ENCODE measurements around the gene NCR1. TPM values are rescaled to one million over a fixed set of nuclear protein-coding genes. Genes with fewer than 3 reads are reported as not detected.
"Not testable (repeated sequence)": the region's sequence is repeated elsewhere in the genome, so short reads cannot be mapped to it uniquely, and the experiment has no call there.

Gene NCR1
- polyA plus RNA-seq, 1 donor from 2014 or later = not detected

GRCh38 chr19:54893406-54893805 is 12.5 kb upstream of the NCR1 start:
- Histone ChIP-seq H3K9me2 (ENCODE audit: insufficient read depth, low read length) (no peaks in the 10 kb centered on the region), H3K27me3 (ENCODE audit: insufficient read depth, low read depth, low read length) (no peaks in the 10 kb centered on the region), H2AFZ (ENCODE audit: low read depth, low read length) (no peak overlapping the region), H3K79me2 (replicated peaks; ENCODE audit: insufficient read depth, low read length) (no peaks in the 10 kb centered on the region), H4K20me1 (ENCODE audit: insufficient read depth) (no peaks in the 10 kb centered on the region), H3K4me3 (ENCODE audit: low read length) (no peak overlapping the region), H3K9ac (ENCODE audit: low read length) (no peak overlapping the region), H3K4me2 (ENCODE audit: low read length) (no peak overlapping the region), H3K9me3 (ENCODE audit: low read length) (no peaks in the 10 kb centered on the region), H3F3A (ENCODE audit: insufficient read depth, low read length, poor library complexity, severe bottlenecking) (no peaks in the 10 kb centered on the region), H3K27ac (ENCODE audit: low read length) (no peak overlapping the region), H3K36me3 (ENCODE audit: insufficient read depth, low read length) (no peaks in the 10 kb centered on the region)
- TF ChIP-seq EZH2 (IDR thresholded peaks at IDR 0.05; ENCODE audit: borderline replicate concordance, insufficient read depth, low read length, poor library complexity, severe bottlenecking) (no peak), CTCF (IDR thresholded peaks at IDR 0.05; ENCODE audit: poor library complexity, severe bottlenecking) (no peak), POLR2AphosphoS5 (IDR thresholded peaks at IDR 0.05) (no peak), RAD21 (conservative IDR thresholded peaks at IDR 0.05) (no peak), SMC3 (conservative IDR thresholded peaks at IDR 0.05; ENCODE audit: poor library complexity) (no peak), TAF1 (IDR thresholded peaks at IDR 0.05; ENCODE audit: low read depth) (no peak), EP300 (conservative IDR thresholded peaks at IDR 0.05; ENCODE audit: poor library complexity, severe bottlenecking) (no peak), MXI1 (conservative IDR thresholded peaks at IDR 0.05; ENCODE audit: poor library complexity, severe bottlenecking) (no peak), REST (IDR thresholded peaks at IDR 0.05; ENCODE audit: borderline replicate concordance) (no peak)

- H3K4me2 ChIP-seq (ENCODE audit: low read length); H3K79me2 ChIP-seq (replicated peaks; ENCODE audit: insufficient read depth, low read length); H3F3A ChIP-seq (ENCODE audit: insufficient read depth, low read length, poor library complexity, severe bottlenecking); H3K36me3 ChIP-seq (ENCODE audit: insufficient read depth, low read length); H3K9me2 ChIP-seq (ENCODE audit: insufficient read depth, low read length); H3K27me3 ChIP-seq (ENCODE audit: insufficient read depth, low read depth, low read length); H3K9me3 ChIP-seq (ENCODE audit: low read length); H4K20me1 ChIP-seq (ENCODE audit: insufficient read depth); H3K27ac ChIP-seq (ENCODE audit: low read length); H3K9ac ChIP-seq (ENCODE audit: low read length); H3K4me3 ChIP-seq (ENCODE audit: low read length); H2AFZ ChIP-seq (ENCODE audit: low read depth, low read length): not testable (repeated sequence)
Observed at GRCh38 chr19:54894106-54894505, 11.8 kb upstream of the NCR1 start.

GRCh38 chr19:54896036-54896435 is 9.9 kb upstream of the NCR1 start:
- Histone ChIP-seq H3K79me2 (replicated peaks; ENCODE audit: insufficient read depth, low read length) (no peaks in the 10 kb centered on the region), H3F3A (ENCODE audit: insufficient read depth, low read length, poor library complexity, severe bottlenecking) (no peaks in the 10 kb centered on the region), H2AFZ (ENCODE audit: low read depth, low read length) (no peak overlapping the region), H3K36me3 (ENCODE audit: insufficient read depth, low read length) (no peaks in the 10 kb centered on the region), H3K27ac (ENCODE audit: low read length) (no peak overlapping the region), H3K4me2 (ENCODE audit: low read length) (no peak overlapping the region), H3K4me3 (ENCODE audit: low read length) (no peak overlapping the region), H3K9me3 (ENCODE audit: low read length) (no peaks in the 10 kb centered on the region), H3K27me3 (ENCODE audit: insufficient read depth, low read depth, low read length) (no peaks in the 10 kb centered on the region), H3K9me2 (ENCODE audit: insufficient read depth, low read length) (no peaks in the 10 kb centered on the region), H3K9ac (ENCODE audit: low read length) (no peak overlapping the region), H4K20me1 (ENCODE audit: insufficient read depth) (no peaks in the 10 kb centered on the region)
- no peak for TF ChIP-seq EZH2 (IDR thresholded peaks at IDR 0.05; ENCODE audit: borderline replicate concordance, insufficient read depth, low read length, poor library complexity, severe bottlenecking)
- TF ChIP-seq RAD21 (conservative IDR thresholded peaks at IDR 0.05) = no peak
- no peak for TF ChIP-seq MXI1 (conservative IDR thresholded peaks at IDR 0.05; ENCODE audit: poor library complexity, severe bottlenecking)
- TF ChIP-seq POLR2AphosphoS5 (IDR thresholded peaks at IDR 0.05) = no peak
- TF ChIP-seq EP300 (conservative IDR thresholded peaks at IDR 0.05; ENCODE audit: poor library complexity, severe bottlenecking) = no peak
- no peak for TF ChIP-seq REST (IDR thresholded peaks at IDR 0.05; ENCODE audit: borderline replicate concordance)
- TF ChIP-seq TAF1 (IDR thresholded peaks at IDR 0.05; ENCODE audit: low read depth) = no peak

- H3K9ac ChIP-seq (ENCODE audit: low read length); H2AFZ ChIP-seq (ENCODE audit: low read depth, low read length); H3K79me2 ChIP-seq (replicated peaks; ENCODE audit: insufficient read depth, low read length); H3K27me3 ChIP-seq (ENCODE audit: insufficient read depth, low read depth, low read length); H3K27ac ChIP-seq (ENCODE audit: low read length); H3F3A ChIP-seq (ENCODE audit: insufficient read depth, low read length, poor library complexity, severe bottlenecking); H3K4me3 ChIP-seq (ENCODE audit: low read length); H3K4me2 ChIP-seq (ENCODE audit: low read length); H3K9me3 ChIP-seq (ENCODE audit: low read length); H4K20me1 ChIP-seq (ENCODE audit: insufficient read depth); H3K9me2 ChIP-seq (ENCODE audit: insufficient read depth, low read length); H3K36me3 ChIP-seq (ENCODE audit: insufficient read depth, low read length): not testable (repeated sequence)
Observed at GRCh38 chr19:54898685-54899084, 7.3 kb upstream of the NCR1 start.
